HG02884 (cell line): Measurements from ENCODE around the gene TMEM139.

ENCODE experiments used
- ATAC-seq: cut with Tn5 transposase; IDR thresholded peaks from one replicate; pipeline ENCODE4 v1.9.1; 2021; ENCODE audit warnings: mild to moderate bottlenecking, moderate library complexity; ENCODE audit not compliant: unreplicated experiment

Gene TMEM139

DNA sequence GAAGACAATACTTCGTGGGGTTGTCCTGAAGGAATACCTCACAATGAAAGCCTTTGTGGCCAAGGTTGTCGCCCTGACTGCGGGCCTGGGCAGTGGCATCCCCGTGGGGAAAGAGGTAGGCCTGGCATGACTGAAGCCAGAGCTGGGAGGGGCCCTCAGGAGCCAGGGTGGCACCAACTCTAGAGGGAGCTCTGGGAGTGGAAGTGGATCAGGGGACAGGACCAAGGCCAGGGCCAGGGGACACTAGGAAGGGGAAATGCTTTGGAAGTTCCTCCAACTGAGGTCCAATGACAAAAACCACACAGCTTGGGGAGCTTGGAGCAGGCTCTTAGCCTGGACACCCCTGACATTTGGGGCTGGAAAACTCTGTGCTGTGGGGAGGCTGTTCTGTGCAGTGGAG lies 37.0 kb downstream of the TMEM139 start:
- ATAC-seq: no peak

DNA sequence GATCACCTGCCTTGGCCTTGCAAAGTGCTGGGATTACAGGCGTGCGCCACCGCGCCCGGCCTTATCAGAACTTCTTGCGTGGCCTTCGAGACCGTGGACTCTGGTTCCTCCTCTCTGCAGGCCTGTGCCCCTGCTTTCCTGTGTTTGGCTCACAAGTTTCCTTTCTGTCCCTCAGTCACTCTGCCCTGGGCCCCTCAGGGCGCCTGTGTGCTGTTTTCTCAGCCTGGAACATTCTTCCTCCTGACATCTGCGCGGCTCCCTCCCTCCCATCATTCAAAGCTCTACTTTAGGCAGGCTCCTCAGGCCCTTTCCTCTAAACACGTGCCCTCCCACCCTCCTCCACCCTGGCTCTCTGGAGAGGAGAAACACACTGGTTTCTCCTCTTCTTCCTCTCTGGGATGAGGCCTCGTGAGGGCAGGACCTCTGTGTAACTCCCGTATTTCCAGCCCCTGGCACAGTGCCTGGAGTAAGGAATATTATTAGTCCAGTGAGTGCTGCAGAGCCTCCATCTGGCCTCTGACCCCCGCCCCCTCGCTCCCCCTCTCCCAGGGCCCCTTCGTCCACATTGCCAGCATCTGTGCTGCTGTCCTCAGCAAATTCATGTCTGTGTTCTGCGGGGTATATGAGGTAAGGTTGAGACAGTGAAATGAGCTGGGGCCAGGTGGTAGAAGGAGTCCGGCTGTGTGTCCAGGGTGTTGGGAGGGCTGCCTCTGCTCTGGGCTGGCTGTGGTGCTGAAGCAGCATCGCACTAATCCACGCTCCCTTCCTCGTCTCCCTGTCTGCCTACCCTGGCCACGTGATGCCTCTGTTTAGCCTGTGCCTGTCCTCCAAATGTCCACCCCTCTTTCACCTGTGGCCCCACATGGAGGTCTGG lies 38.2 kb downstream of the TMEM139 start:
- ATAC-seq: no peak

DNA sequence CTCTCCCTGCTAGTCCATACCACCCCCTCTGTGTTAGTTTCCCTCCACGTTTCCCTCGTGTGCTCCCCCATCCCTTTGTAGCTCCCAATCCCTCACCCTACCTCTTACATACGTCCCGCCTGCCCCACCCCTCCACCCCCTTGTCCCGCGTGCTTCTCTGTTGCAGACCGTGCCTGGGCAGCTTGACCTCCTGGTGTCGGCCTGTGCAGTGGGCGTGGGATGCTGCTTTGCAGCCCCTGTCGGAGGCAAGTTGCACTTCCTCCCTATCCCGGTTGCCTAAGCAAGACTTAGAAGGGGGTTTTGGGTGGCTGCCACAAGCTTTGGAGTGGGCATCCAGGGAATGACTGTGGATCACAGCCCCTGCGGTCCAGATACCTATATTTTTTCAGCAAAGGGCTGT lies 38.9 kb downstream of the TMEM139 start:
- no peak for ATAC-seq

DNA sequence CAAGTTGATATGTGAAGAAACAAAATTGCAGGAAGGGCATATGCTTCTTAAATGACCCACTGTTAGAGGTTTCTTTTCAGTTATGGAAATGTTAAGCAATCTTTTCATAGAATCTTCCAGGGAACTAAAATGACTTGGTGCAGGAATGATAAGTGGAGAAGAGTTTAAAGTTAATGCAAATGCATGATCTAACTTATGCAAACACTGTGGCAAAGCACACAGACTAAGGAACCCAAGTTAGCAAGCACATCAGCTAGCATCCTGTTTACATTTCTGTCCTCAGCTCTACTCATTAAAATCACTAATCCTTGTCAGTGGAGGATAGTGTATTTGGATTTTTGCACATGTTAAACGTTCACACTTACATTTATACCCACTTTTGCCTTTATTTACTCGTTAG lies 40.5 kb downstream of the TMEM139 start:
- peak; percentile 60 for ATAC-seq

DNA sequence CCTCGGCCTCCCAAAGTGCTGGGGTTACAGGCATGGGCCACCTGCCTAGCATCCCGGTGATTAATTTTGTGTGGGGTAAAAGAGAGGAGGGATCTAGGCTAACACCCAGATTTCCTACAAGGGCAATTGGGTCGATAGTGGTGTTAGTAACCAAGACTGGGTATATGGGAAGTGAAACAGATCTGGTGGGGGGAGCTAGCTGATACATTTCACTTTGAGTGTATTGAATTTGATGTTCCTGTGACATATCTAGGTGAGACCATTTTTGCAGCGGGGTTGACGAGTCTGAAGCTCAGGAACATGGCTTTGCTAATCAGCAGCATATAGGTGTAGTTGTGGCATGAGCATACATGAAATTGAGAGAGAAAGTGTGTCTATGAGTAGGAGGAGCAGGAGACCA lies 43.1 kb downstream of the TMEM139 start:
- ATAC-seq: peak; percentile 64

DNA sequence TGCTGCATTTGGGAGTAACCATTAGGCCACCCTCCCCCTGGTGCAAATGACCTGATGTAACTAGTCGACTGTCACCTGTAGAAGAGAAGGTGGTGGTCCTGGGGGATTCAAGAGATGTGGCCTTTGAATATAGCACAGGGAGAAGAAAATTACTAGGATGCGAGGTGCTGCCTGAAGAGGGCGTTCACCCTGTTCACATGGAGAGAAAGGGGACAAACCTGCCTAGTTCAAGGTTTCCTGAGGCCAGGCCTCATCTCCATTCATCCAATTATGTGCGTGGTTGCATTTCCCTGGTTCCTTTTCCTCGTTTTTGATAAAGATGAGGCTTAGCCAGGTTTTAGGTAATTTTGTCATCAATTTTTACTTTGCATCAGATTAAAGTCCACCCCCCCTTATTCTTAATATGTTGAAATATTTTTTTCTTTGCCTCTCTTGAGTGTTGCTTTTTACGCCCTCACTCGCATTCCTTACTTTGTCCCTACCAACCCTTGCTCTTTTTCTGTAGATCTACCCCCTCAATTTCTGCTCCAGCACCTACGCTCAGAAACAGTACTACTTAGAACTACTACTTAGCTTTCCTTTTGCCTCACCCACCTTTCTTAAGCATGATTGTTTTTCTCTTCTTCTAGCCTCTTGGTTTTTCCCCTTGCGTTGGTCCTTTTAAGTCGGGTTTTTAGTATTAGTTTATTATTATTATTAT lies 44.9 kb downstream of the TMEM139 start:
- ATAC-seq: no peak

DNA sequence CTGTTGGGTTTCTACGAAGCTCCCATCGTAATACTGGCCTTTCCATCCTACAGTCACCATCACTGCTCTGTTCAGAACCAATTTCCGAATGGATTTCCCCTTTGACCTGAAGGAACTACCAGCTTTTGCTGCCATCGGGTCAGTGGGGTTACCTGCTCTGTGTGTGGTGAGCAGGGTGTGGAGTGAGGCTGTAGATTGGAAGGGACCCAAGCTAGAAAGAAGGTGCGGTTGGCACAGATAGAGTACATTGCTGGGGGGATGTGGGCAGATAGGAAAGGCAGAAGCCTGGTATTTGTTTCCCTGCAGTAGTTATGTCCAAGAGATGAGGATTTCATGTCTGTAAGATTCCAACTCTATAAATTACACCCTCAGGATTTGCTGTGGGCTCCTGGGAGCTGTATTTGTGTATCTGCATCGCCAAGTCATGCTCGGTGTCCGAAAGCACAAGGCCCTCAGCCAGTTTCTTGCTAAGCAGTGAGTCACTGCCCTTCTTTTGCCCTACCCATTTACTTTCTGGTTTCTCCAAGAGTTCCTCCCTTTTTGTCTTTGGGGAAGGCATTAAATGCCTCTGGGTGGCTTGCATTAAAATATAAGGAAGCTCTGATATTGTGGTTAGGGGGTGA lies 46.5 kb downstream of the TMEM139 start:
- no peak for ATAC-seq

DNA sequence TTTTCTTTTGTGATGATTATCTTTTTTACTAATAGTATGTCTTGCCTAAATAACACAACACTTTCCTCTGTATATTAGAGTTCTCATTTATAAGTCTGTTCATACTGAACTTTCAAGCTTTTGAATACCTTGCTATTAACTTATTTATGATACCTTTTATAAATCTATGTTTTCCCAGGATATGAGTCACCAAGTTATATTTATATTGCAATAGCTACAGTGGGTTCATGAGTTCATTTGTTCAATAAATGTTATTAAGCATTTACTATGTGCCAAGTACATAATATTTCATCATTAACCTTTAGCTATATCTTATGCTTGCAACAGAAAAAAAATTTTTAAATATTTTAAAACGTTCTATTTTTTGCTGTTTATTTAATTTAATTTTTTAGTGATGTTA lies 49.5 kb downstream of the TMEM139 start:
- ATAC-seq: no peak

DNA sequence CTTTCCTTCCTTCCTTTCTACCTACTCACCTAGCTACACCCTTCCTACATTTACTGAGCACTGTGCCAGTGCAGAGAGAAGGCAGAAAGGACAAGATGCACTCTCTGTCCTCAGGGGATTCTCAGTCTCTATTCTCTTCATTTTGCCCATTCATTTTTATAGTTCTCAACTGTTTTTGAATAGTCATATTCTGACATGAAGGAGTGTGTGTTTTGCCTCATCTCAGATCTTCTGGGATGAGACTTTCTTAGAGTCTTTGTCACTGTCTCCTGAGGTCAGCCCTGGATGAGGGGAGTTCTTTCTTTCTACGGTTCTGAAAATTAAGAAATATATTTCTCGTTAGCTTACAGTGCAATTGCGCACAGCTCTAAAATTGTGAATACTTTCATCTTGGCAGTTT lies 52.5 kb downstream of the TMEM139 start:
- ATAC-seq: no peak
